Coronary artery (tissue), 2 donors: ENCODE data around the gene ANO10.
"Not testable (repeated sequence)": the region's sequence is repeated elsewhere in the genome, so short reads cannot be mapped to it uniquely, and the experiment has no call there.

ENCODE experiments used
- DNase-seq: peaks from one replicate; pipeline ENCODE4 v3.0.0-alpha.2; 2017; ENCODE audit warnings: low spot score
- H3K27ac ChIP-seq, 2 donors: fragments of 200-600 bp; sonication (generic); one replicate each; pipeline ENCODE4 v1.5.1; 2016 to 2019
- H3K4me3 ChIP-seq: fragments of 200-600 bp; sonication (generic); 2 replicates; pipeline ENCODE4 v1.5.1; 2016; ENCODE audit warnings: mild to moderate bottlenecking, moderate library complexity
- TF ChIP-seq, protein P1 (sequence below): fragments of 200-600 bp; sonication (generic); IDR thresholded peaks from one replicate; pipeline ENCODE4 v1.5.1; 2019; ENCODE audit warnings: antibody characterized with exemption

The ANO10 gene

DNA sequence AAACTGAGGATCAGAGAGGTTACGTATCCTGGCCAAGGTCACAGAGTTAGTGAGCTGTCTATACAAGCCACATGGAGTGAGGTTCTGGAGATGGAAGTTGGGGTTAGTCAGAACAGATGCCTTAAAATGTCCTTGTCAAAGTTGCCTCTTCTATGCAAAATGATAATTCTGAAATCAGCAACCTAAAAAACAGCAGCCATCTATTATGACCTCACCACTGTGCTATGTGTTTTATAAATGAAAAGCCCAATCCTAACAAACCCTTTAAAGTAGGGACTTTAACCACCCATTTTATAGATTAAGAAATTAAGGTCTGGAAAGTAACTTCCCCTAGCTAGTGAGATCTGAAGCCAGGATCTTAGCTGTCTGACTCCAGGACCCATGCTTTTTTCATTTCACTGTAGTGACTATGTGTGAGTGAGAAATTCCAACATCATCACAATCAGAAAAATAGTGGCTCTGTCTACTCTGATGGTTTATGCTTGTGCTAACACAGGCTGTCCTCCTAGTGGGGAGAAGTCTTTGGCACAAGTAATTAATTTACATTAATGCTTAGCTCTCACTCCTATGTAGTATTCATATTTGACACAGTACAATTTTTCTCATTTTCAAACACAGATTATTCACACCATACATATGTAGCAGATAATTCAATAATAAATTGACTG is 143.6 kb downstream of the ANO10 start:
- Histone ChIP-seq H3K27ac (no peak overlapping the region), H3K4me3 (no peak overlapping the region)
- DNase-seq: no peak
- TF ChIP-seq, protein P1, sequence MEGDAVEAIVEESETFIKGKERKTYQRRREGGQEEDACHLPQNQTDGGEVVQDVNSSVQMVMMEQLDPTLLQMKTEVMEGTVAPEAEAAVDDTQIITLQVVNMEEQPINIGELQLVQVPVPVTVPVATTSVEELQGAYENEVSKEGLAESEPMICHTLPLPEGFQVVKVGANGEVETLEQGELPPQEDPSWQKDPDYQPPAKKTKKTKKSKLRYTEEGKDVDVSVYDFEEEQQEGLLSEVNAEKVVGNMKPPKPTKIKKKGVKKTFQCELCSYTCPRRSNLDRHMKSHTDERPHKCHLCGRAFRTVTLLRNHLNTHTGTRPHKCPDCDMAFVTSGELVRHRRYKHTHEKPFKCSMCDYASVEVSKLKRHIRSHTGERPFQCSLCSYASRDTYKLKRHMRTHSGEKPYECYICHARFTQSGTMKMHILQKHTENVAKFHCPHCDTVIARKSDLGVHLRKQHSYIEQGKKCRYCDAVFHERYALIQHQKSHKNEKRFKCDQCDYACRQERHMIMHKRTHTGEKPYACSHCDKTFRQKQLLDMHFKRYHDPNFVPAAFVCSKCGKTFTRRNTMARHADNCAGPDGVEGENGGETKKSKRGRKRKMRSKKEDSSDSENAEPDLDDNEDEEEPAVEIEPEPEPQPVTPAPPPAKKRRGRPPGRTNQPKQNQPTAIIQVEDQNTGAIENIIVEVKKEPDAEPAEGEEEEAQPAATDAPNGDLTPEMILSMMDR: no peak

DNA sequence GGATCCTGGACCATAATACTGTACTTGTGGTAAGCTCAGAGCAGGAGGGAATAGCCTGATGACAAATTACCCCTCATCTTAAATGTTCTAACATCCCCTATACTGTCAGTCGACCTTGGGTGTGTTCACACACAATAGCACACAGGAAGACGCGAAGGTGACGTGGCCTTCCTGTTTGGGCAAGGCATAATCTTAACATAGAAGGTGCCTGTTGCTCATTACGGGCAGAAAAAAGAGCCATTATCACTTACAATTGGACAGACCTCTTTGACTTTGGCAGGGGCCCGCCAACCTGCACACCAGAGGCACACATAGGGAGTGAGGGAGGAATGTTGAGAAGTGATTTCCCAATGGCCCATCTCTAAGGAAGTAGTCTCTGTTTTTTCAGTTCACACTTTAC is 144.2 kb downstream of the ANO10 start:
- H3K27ac ChIP-seq: no peak overlapping the region
- TF ChIP-seq, protein P1: no peak
- H3K4me3 ChIP-seq: no peak overlapping the region
- DNase-seq: no peak

DNA sequence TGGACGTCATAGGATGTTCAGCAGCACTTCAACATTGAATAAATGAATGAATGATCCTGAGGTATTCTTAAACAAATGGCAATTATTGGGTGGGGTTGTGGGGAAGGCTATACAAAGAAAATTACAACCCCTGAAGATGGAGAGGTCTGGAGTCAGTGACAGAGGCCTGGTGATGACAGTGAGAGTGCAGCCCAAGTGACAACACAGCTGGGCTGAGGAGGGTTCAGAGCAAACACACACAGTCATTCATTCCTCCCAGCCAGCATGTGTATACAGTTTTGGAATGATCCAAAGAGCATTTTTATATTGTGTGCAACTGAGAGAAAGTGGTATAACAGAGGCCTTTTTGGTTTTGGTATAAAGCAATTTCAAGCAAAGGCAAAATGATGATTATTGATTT is 148.1 kb downstream of the ANO10 start:
- Histone ChIP-seq H3K4me3 (no peak overlapping the region), H3K27ac (no peak overlapping the region)
- TF ChIP-seq, protein P1: no peak
- no peak for DNase-seq

DNA sequence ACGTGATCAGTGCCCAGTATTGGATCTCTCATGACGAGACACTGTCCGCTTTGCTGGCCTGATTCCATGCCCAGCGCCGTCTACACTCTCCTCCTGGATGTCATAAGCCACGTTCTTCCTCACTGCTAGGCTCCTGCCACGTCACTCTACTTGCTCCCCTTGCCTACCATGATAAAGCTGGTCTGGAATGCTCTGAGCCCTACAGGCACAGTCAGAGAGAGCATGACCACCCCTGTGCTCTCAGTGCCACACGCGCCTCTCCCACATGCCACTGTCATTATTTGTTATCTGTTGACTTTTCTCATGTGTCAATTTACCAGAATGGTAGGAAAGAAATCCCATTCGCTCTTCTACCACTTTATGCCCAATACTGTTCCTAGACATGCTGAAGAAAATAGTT is 148.6 kb downstream of the ANO10 start:
- no peak for DNase-seq
- Histone ChIP-seq H3K4me3 (no peak overlapping the region), H3K27ac (no peak overlapping the region)
- TF ChIP-seq, protein P1: no peak

DNA sequence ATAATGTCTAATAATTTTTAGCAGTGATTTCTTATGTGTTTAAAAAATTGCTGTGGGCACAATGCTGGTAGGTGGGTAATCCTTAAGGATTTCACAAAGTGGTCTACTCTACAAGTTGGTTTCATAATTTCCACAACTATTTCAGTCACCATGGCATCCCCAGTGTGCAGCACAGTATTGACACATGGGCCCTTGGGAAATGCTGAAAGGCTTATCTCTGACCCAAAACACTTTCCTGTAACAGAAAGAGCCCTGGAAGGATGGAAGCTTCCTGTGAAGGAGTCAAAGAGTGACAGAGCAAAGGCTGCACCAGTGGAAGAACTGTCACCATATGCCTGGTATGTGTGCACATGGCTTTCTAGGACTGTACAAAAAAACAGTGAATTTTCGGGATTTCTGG is 153.7 kb downstream of the ANO10 start:
- TF ChIP-seq, protein P1: no peak
- no peak for DNase-seq
- Histone ChIP-seq H3K4me3 (no peak overlapping the region), H3K27ac (no peak overlapping the region)

DNA sequence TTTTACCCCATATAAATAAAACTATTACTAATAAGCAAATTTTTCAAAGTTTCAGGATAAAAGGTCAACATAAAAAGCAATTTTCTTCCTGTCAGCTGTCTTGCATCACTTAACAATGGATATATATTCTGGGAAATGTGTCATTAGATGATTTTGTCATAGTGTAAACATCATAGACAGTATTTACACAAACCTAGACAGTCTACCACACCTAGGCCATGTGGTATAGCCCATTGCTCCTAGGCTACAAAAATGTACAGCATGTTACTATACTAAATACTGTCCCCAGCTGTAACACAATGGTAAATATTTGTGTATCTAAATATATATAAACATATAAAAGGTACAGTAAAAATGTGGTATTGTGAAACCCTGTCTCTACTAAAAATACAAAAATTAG is 156.7 kb downstream of the ANO10 start:
- Histone ChIP-seq H3K27ac (no peak overlapping the region), H3K4me3 (no peak overlapping the region)
- DNase-seq: no peak
- TF ChIP-seq, protein P1: no peak

DNA sequence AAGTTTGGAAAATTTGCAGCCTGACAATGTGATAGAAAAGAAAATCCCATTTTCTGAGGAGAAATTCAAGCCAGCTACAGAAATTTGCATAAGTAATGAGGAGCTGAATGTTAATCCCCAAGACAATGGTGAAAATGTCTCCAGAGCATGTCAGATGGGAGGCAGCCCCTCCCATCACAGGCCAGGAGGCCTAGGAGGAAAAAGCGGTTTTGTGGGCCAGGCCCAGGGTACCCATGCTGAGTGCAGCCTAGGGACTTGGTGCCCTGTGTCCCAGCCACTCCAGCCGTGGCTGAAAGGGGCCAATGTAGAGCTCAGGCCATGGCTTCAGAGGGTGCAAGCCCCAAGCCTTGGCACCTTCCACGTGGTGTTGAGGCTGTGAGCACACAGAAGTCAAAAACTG is 159.2 kb downstream of the ANO10 start:
- not testable (repeated sequence) for H3K4me3 ChIP-seq, DNase-seq, H3K27ac ChIP-seq
